A673 (cell line): ENCODE measurements around the gene ZFP2.

Source experiments
- EZH2 ChIP-seq: fragments of 200-600 bp; sonication (generic); IDR thresholded peaks from 2 replicates; pipeline ENCODE4 v1.6.1; 2017; ENCODE audit warnings: borderline replicate concordance, low read depth, mild to moderate bottlenecking, mixed read lengths, antibody characterized with exemption, low read length; ENCODE audit not compliant: poor library complexity, severe bottlenecking
- TF ChIP-seq, protein P1 (sequence below): fragments of 300-800, 200-600 bp; sonication (generic); conservative IDR thresholded peaks from 2 replicates; pipeline ENCODE4 v1.5.1; 2017; ENCODE audit warnings: low read depth, mild to moderate bottlenecking, antibody characterized with exemption, low read length, moderate library complexity, mixed read lengths

DNA sequence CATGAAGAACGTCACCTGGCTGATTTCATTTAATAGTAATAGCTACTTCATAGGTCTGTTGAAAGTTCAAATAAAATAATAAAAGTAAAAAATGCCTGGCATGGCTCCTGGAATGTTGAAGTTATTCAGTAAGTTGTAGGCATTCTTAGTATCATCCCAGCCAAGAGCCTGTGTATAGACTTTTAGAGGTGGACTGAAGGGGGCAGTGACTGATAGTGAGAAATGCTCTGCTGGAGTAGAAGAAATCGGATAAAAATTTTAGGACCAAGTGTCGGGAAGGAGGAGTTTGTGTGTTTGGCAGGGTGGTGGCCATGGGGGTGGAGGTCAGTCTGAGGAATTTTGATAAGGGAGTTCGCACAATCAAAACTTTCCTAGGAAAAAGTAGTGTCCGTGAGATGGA, 3.6 kb downstream of the ZFP2 start:
- TF ChIP-seq, protein P1, sequence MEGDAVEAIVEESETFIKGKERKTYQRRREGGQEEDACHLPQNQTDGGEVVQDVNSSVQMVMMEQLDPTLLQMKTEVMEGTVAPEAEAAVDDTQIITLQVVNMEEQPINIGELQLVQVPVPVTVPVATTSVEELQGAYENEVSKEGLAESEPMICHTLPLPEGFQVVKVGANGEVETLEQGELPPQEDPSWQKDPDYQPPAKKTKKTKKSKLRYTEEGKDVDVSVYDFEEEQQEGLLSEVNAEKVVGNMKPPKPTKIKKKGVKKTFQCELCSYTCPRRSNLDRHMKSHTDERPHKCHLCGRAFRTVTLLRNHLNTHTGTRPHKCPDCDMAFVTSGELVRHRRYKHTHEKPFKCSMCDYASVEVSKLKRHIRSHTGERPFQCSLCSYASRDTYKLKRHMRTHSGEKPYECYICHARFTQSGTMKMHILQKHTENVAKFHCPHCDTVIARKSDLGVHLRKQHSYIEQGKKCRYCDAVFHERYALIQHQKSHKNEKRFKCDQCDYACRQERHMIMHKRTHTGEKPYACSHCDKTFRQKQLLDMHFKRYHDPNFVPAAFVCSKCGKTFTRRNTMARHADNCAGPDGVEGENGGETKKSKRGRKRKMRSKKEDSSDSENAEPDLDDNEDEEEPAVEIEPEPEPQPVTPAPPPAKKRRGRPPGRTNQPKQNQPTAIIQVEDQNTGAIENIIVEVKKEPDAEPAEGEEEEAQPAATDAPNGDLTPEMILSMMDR, result no peak
- no peak for TF ChIP-seq EZH2
